Stimulated activated naive CD8-positive, alpha-beta T cell treated with anti-CD3 and anti-CD28 coated beads, Interleukin-15, Interleukin-2, amounts not matched to agents 100 ng/mL and 50 ng/mL, for 24 hours (primary cell): ENCODE measurements around the gene STAC2.
"Not testable (repeated sequence)": the region's sequence is repeated elsewhere in the genome, so short reads cannot be mapped to it uniquely, and the experiment has no call there.

ENCODE experiments used
- H3K27ac Mint-ChIP-seq: one replicate; pipeline ENCODE4 v1.8.0; 2021; ENCODE audit warnings: mild to moderate bottlenecking, mixed read lengths
- H3K27me3 Mint-ChIP-seq: one replicate; pipeline ENCODE4 v1.8.0; 2021; ENCODE audit warnings: mixed read lengths
- H3K36me3 Mint-ChIP-seq: one replicate; pipeline ENCODE4 v1.8.0; 2021; ENCODE audit warnings: low read depth, mixed read lengths
- H3K4me1 Mint-ChIP-seq: one replicate; pipeline ENCODE4 v1.8.0; 2021; ENCODE audit warnings: low read depth, mixed read lengths
- H3K4me3 Mint-ChIP-seq: one replicate; pipeline ENCODE4 v1.8.0; 2021; ENCODE audit warnings: mild to moderate bottlenecking, mixed read lengths
- H3K9me3 Mint-ChIP-seq: one replicate; pipeline ENCODE4 v1.8.0; 2021; ENCODE audit warnings: mixed read lengths

STAC2 gene, protein sequence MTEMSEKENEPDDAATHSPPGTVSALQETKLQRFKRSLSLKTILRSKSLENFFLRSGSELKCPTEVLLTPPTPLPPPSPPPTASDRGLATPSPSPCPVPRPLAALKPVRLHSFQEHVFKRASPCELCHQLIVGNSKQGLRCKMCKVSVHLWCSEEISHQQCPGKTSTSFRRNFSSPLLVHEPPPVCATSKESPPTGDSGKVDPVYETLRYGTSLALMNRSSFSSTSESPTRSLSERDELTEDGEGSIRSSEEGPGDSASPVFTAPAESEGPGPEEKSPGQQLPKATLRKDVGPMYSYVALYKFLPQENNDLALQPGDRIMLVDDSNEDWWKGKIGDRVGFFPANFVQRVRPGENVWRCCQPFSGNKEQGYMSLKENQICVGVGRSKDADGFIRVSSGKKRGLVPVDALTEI

DNA sequence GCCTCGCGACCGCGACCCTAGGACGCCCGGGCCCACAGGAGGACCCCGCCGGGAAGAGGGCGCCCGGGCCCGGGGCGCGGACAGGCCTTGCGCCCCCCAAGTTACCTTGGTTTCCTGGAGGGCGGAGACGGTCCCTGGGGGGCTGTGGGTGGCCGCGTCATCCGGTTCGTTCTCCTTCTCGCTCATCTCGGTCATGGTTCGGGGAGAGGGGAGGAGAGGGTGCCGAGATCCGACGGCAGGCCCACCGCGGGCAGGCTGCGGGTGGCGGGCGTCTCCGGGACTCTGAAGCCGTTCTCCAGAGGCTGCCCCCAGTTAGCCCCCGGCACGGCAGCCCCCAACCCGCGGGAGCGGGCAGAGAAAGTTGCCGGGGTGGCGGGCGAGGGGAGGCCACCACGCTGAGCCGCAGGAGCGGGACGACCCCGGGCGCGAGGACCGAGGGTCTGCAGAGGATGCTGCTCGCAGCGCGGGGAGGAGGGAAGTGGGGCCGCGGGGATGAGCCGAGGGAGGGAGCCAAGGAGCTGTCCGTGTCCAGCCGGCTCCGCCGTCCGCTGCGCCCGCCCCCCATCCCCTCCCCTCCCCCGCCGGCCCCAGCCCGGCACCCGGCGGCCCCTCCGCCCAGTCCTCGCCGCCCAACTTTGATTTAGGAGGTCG is at the start of gene STAC2:
TSS of gene STAC2 (minus strand) at position 638 of the 651 bp plus-strand sequence. CDS start at position 195, 443 bp downstream.
- no peaks in the 10 kb centered on the region for H3K36me3 Mint-ChIP-seq
- H3K9me3 Mint-ChIP-seq = no peaks in the 10 kb centered on the region
- H3K4me3 Mint-ChIP-seq = peak within 1 kb of the TSS; percentile 80
- peaks cover 11% of the 10 kb centered on the region for H3K4me1 Mint-ChIP-seq
- peaks cover 42% of the 10 kb centered on the region for H3K27me3 Mint-ChIP-seq
- H3K27ac Mint-ChIP-seq = no peak within 1 kb of the TSS

DNA sequence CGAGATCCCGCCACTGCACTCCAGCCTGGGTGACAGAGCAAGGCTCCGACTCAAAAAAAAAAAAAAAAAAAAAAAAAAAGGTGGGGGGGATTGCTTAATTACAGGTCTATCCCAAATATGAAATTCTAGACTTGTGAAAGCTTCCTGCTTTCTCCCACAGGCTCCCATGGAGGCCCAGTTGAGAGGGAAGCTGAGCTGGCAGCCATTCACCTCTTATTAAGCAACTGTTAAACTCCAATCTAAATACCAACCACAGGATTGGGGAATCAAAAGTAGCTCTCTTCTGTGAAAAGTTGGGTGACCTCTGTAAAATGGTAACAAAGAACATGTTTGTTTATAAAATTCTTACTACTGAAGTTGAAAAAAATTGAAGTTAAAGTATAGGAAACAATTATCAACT is 45.8 kb upstream of the STAC2 start:
- Mint-ChIP-seq H3K9me3 (no peaks in the 10 kb centered on the region), H3K36me3 (peaks cover 27% of the 10 kb centered on the region), H3K27ac (no peak overlapping the region), H3K4me1 (no peaks in the 10 kb centered on the region), H3K4me3 (no peak overlapping the region), H3K27me3 (no peaks in the 10 kb centered on the region)

DNA sequence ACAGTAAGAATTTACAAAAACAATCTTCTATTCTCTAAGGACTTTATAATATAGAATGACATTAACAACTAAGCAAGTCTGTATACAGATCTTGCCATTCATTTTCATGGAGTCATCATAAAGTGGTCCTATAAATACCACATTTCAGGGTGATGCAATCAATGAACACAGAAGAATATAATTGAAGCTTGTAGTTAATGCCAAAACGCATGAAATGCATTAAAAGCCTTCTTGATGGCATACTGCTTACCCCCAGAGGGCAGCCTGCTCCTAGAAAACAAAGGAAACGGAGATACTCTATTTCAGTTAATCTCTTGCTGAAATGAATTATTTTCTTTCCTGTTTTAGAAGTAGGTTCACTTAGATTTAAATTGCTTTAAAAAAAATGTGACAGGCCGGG is 45.2 kb upstream of the STAC2 start:
- peaks cover 27% of the 10 kb centered on the region for H3K36me3 Mint-ChIP-seq
- H3K27me3 Mint-ChIP-seq = no peaks in the 10 kb centered on the region
- H3K9me3 Mint-ChIP-seq = no peaks in the 10 kb centered on the region
- H3K27ac Mint-ChIP-seq = no peak overlapping the region
- H3K4me1 Mint-ChIP-seq = no peaks in the 10 kb centered on the region
- no peak overlapping the region for H3K4me3 Mint-ChIP-seq

DNA sequence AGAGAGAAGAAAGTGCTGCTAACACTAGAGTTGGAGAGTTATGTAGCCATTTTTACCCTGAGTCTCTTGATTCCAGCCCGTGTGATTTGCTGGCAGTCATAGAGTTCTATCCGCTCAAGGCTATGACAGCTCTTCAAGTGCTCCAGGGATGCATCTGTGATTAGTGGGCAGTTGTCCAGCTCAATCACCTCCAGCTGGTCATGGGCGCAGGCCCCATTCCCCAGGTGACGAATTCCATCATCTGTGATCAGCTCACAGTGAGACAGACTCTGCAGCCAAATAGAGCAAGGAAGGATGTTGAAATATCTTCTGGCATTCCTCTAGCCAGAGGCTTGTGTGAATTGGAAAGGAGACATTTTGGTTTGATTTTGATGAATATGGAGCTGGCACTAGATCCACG is 38.4 kb upstream of the STAC2 start:
- H3K4me1 Mint-ChIP-seq = no peaks in the 10 kb centered on the region
- H3K4me3 Mint-ChIP-seq = no peak overlapping the region
- H3K36me3 Mint-ChIP-seq = peaks cover 22% of the 10 kb centered on the region
- no peaks in the 10 kb centered on the region for H3K27me3 Mint-ChIP-seq
- H3K27ac Mint-ChIP-seq = no peak overlapping the region
- no peaks in the 10 kb centered on the region for H3K9me3 Mint-ChIP-seq

DNA sequence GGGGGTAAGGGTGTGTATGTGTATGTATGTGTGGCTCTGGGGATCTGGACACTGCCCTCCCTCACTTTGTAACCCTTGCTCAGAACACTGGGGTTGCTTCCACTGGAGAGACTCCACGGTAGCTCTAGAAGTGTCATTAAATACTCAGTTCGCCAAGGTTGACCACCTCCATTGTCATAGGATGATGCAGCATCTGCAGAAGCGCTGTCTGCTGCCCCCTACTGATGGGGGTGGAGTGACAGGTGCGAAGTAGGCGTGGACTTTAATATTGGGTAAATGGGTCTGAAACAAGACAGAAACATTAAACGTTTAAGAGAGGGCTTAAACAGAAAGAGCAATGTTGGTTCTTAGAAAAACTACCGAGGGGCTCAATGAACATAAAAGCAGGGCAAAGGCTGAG is 35.5 kb upstream of the STAC2 start:
- Mint-ChIP-seq H3K4me3 (no peak overlapping the region), H3K4me1 (no peaks in the 10 kb centered on the region), H3K27ac (no peak overlapping the region), H3K27me3 (no peaks in the 10 kb centered on the region), H3K9me3 (no peaks in the 10 kb centered on the region), H3K36me3 (peaks cover 25% of the 10 kb centered on the region)

DNA sequence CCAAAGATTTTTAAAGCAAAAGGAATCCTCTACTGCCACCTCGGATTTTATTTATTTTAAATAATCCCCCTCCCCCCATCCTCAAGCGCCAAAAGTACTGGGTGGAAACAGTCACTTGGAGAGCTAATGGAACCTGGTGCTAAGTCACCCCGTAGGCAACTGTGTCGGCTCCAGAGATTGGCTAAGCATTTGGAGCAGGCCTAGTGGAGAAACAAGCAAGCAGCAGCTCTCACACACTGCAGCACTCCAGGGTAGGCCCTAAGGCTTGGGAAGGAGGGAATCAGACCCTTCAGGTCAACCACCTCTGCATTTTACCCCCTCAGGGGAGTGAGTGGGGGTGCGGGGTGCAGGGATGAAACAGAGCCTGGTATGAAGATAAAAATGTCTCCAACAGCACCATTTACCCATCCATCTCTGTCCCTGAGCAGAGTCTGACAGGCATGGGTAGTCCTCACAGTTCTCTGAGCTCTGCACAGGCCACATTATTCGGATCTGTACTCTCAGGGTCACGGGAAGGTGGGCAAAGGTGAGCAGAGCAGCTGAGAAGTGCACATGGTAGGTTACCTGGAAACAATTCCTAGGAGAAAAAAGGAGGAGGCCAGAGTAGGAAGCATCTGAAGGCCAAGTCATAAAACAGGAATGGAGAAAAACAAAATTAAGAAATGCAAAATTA is 27.2 kb upstream of the STAC2 start:
- Mint-ChIP-seq H3K27ac (no peak overlapping the region), H3K27me3 (no peaks in the 10 kb centered on the region), H3K36me3 (peaks cover 24% of the 10 kb centered on the region), H3K4me1 (no peaks in the 10 kb centered on the region), H3K9me3 (no peaks in the 10 kb centered on the region), H3K4me3 (no peak overlapping the region)

DNA sequence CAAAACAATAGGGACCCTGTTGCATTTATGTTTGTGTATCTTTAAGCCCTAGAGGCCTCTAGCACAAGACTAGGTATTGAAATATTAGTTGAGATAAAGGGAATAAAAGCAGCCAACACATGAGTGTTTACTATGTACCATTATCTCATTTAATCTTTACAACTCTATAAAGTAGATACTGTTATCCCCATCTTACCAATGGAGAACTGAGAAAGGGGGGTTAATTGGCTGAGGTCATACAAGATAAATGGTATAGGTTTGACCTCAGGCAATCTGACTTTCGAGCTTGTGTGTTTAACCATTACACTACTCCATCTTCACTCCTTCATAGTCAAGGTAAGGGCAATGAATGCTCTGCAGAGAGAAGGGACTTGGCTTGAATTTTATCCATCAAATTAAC is 26.3 kb upstream of the STAC2 start:
- H3K36me3 Mint-ChIP-seq = peaks cover 20% of the 10 kb centered on the region
- no peak overlapping the region for H3K4me3 Mint-ChIP-seq
- no peaks in the 10 kb centered on the region for H3K9me3 Mint-ChIP-seq
- no peaks in the 10 kb centered on the region for H3K27me3 Mint-ChIP-seq
- H3K4me1 Mint-ChIP-seq = no peaks in the 10 kb centered on the region
- no peak overlapping the region for H3K27ac Mint-ChIP-seq

DNA sequence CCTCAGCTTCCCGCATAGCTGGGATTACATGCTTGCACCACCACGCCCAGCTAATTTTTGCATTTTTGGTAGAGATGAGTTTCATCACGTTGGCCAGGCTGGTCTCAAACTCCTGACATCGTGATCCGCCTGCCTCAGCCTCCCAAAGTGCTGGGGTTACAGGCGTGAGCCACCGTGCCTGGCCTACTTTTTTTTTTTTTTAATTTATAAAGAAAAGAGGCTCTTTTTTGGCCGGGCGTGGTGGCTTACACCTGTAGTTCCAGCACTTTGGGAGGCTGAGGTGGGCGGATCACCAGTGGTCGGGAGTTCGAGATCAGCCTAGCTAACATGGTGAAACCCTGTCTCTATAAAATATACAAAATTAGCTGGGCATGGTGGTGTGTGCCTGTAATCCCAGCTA is 24.3 kb upstream of the STAC2 start:
- H3K9me3 Mint-ChIP-seq, H3K4me3 Mint-ChIP-seq, H3K4me1 Mint-ChIP-seq, H3K27ac Mint-ChIP-seq, H3K27me3 Mint-ChIP-seq: not testable (repeated sequence)
- H3K36me3 Mint-ChIP-seq = peaks cover 17% of the 10 kb centered on the region

DNA sequence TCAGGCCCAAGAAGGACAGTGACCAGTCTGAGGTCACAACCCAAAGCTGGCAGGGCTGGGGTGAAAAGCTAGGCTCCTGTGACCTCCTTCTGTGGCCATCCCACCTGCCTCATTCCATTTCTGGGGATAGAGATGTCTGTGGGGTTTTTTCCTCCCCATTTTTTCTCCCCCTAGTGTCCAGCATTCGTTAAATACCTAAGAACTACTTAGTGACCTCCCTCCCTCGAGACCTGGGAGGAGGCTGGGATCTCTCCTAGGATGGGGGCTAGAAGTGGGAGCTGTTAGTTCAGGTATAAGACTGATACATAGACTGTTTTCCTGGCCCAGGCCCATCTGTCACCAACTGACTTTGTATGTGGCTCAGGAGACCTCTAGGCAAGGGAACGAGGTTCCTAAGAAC is 20.5 kb upstream of the STAC2 start:
- H3K4me3 Mint-ChIP-seq = no peak overlapping the region
- H3K36me3 Mint-ChIP-seq = no peaks in the 10 kb centered on the region
- no peak overlapping the region for H3K27ac Mint-ChIP-seq
- peaks cover 13% of the 10 kb centered on the region for H3K4me1 Mint-ChIP-seq
- H3K27me3 Mint-ChIP-seq = no peaks in the 10 kb centered on the region
- no peaks in the 10 kb centered on the region for H3K9me3 Mint-ChIP-seq

DNA sequence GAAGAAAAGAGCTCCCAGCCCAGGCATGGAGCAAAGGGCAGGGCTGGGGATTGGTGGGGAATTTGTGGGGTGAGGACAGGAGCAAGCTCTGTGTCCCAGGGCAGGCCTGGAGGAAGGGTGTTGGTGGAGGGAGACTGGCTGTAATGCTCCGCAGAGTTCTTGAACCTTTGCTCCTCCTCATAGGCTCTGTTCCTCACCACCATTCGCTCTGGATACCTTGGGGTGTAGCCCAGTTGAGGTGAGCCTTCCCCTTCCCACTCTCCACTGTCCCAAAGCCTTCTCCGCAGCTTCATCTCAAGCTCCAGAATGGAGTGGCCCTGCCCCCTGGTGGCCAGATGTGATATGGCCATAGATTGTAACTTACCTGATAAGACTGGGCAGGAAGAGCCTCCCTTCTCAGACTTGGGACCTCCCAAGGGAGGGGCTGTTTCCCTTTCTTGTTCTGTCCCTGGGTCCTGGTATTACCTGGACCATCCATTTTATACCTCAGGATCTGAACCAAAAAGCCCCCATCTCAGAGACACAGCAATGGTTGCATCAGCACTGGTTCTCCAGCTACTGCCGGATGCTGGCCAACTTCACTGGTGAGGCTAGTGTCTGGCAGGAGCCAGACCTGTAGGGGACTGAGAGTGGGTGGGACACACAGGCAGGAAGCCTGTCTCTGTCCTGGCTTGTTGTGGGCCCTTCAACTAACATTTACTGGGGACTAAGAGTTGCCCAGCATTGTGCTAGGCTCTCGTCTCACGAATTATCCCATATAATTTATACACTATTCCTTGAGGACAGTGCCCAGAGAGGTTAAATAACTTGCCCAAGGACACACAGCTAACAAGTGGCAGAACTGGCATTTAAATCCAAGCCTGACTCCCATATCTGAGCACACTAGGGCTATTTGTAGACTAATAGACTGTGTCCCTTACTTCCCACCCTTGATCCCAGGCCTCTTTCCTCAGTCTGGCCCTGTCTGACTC is 19.1 kb upstream of the STAC2 start:
- peak overlapping the region; percentile 49 for H3K27ac Mint-ChIP-seq
- H3K4me3 Mint-ChIP-seq = no peak overlapping the region

DNA sequence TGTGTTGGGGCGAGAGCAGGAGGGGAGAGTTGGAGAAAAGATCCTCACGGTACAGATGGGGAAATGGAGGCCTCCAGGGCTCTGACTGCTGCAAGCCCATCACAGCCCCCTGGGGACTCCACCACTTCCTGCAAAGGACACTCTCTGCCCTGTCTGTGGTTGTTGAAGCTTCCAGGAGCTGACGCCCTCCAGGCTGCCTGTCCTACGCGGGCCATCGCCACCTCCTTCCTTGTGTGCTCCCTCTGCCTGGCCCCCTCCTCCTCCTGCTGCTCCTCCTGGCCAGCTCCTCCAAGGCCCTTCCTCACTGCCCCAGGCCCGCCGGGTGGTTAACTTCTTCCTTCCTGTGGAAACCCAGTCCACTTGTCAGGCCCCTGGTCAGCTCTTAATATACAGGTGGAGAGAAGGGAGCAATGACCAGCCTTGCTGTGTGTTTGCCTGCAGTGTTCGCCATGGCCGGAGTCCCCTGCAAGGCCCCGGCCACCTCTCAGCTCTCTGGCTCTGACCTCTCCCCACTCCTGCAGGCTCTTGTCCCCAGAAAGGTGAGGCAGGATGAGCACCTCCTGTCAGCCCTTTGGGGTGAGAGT is 18.4 kb upstream of the STAC2 start:
- peaks cover 22% of the 10 kb centered on the region for H3K4me1 Mint-ChIP-seq
- H3K4me3 Mint-ChIP-seq = no peak overlapping the region
- H3K36me3 Mint-ChIP-seq = no peaks in the 10 kb centered on the region
- no peak overlapping the region for H3K27ac Mint-ChIP-seq
- no peaks in the 10 kb centered on the region for H3K9me3 Mint-ChIP-seq
- H3K27me3 Mint-ChIP-seq = no peaks in the 10 kb centered on the region

More for the DNA sequence above, 19.1 kb upstream of the STAC2 start:
- no peaks in the 10 kb centered on the region for H3K27me3 Mint-ChIP-seq
- no peaks in the 10 kb centered on the region for H3K36me3 Mint-ChIP-seq
- H3K9me3 Mint-ChIP-seq = no peaks in the 10 kb centered on the region
- H3K4me1 Mint-ChIP-seq = peaks cover 14% of the 10 kb centered on the region

DNA sequence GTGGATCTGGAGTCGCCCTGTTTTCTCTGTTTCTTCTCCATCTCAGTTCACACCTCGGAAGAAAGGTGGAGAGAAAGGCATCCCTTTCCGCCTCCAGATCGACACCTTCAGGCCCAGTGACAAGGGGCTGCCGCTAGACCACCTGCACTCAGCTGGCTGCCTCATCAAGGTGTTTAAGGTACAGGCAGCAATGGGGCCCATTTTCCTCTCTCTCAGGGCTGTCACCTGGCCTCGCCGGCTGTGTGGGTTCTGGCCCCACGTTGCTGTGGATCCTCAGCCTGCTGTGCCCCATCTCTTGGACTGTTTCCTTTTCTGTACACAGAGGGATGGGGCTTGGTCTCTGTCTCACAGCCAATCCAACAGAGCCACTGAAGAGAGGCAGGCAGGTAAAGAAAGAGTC is 17.4 kb upstream of the STAC2 start:
- Mint-ChIP-seq H3K4me1 (peaks cover 30% of the 10 kb centered on the region), H3K36me3 (no peaks in the 10 kb centered on the region), H3K27ac (no peak overlapping the region), H3K27me3 (no peaks in the 10 kb centered on the region), H3K9me3 (no peaks in the 10 kb centered on the region), H3K4me3 (no peak overlapping the region)

DNA sequence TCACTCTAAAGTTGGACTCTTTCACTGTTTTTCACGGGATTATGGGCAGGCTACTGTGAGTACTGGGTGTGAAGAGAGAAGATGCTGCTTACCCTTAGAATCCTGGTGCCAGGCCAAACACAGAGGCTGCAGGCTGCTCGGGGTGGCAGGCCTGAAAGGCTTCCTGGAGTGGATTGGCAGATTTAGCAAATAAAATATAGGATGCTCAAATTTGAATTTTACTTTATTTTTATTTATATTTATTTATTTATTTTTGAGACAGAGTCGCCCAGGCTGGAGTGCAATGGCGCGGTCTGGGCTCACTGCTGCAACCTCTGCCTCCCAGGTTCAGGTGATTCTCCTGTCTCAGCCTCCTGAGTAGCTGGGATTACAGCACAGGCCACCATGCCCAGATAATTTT is 14.9 kb upstream of the STAC2 start:
- Mint-ChIP-seq H3K27me3 (no peaks in the 10 kb centered on the region), H3K27ac (no peak overlapping the region), H3K4me3 (no peak overlapping the region), H3K9me3 (no peaks in the 10 kb centered on the region), H3K36me3 (no peaks in the 10 kb centered on the region), H3K4me1 (peaks cover 35% of the 10 kb centered on the region)

DNA sequence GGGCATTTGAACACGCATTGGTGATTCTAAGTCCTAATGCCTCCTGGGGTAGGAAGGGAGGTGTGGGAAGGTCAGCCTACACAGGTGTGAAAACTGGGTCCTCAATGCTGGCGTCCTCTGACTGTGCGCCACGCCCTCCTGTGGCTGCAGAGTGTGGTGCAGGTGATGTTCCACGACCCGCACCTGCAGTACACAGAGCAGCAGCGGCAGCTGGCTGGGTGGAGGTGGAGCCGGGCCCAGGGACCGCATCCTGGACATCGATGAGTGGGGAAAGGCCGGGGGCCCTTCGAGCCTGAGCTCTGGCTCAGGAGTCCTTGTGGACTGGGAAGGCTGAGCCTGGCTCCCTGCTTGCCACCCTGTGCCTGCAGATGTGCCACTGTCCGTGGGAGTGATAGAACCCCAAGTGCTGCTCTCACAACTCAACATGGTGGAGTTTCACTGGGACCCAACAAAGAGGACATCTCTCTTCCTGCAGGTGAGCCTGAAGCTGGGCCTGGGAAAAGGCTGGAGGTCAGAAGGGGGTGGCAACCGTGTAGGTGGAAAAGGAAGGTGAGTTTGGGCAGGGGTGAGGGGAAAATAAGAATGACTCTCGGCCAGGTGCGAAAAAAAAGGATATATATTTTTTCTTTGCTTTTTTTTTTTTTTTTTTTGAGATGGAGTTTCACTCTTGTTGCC is 14.0 kb upstream of the STAC2 start:
- H3K9me3 Mint-ChIP-seq = no peaks in the 10 kb centered on the region

More for the DNA sequence above, 14.0 kb upstream of the STAC2 start:
- H3K36me3 Mint-ChIP-seq = no peaks in the 10 kb centered on the region
- H3K4me1 Mint-ChIP-seq = peaks cover 33% of the 10 kb centered on the region
- peak overlapping the region; percentile 30 for H3K4me3 Mint-ChIP-seq
- no peaks in the 10 kb centered on the region for H3K27me3 Mint-ChIP-seq
- H3K27ac Mint-ChIP-seq = no peak overlapping the region
